Mammary epithelial cell (primary cell): ENCODE data around the gene SLC20A1.

Experiments
- EZH2 ChIP-seq: IDR thresholded peaks from 2 replicates; pipeline ENCODE4 v1.6.1; 2012; ENCODE audit warnings: low read length, inconsistent platforms, borderline replicate concordance
- TF ChIP-seq, protein P1 (sequence below), 2 donors: IDR thresholded peaks in 1 of 2; conservative IDR thresholded peaks in 1 of 2; 2 replicates each; pipeline ENCODE4 v1.5.1; 2011 to 2012; ENCODE audit warnings: inconsistent platforms in 2 of 2, low read length in 2 of 2, mild to moderate bottlenecking in 2 of 2, control low read depth in 1 of 2, low read depth in 1 of 2; ENCODE audit not compliant: insufficient read depth in 1 of 2; ENCODE audit errors: extremely low read depth in 1 of 2

DNA sequence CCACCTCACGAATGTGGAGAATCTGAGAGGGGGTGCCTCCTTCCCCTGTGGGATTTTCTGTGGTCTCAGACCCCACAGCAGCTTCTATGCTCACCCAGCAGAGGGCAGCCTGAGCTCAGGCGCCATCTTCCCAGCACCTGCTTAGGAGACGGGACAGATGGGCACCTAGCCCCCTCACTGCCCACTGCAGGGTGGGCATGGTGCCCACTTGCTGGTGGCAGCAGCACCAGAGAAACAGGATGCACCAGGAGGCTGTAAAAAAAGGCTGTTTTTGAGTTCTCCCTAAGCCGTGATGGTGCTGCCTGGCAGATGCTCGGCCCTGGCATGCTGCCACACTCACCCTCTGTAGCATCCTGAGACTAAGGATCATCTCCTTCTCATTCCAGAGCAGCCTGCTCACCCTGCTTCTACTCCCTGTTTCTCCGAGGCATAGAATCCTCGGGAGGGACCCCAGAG, 19.1 kb upstream of the SLC20A1 start:
- TF ChIP-seq, protein P1, sequence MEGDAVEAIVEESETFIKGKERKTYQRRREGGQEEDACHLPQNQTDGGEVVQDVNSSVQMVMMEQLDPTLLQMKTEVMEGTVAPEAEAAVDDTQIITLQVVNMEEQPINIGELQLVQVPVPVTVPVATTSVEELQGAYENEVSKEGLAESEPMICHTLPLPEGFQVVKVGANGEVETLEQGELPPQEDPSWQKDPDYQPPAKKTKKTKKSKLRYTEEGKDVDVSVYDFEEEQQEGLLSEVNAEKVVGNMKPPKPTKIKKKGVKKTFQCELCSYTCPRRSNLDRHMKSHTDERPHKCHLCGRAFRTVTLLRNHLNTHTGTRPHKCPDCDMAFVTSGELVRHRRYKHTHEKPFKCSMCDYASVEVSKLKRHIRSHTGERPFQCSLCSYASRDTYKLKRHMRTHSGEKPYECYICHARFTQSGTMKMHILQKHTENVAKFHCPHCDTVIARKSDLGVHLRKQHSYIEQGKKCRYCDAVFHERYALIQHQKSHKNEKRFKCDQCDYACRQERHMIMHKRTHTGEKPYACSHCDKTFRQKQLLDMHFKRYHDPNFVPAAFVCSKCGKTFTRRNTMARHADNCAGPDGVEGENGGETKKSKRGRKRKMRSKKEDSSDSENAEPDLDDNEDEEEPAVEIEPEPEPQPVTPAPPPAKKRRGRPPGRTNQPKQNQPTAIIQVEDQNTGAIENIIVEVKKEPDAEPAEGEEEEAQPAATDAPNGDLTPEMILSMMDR (conservative IDR thresholded peaks at IDR 0.05 in 1 of 2, IDR thresholded peaks at IDR 0.05 in 1 of 2; ENCODE audit: extremely low read depth in 1 of 2, insufficient read depth in 1 of 2, low read depth in 1 of 2, low read length in 2 of 2), result peak; percentile 78 to 95
- no peak for TF ChIP-seq EZH2
